ENCODE measurements around the gene GSC2. TPM values are rescaled to one million over a fixed set of nuclear protein-coding genes. Genes with fewer than 3 reads are reported as not detected.

The GSC2 gene
- total and polyA plus RNA-seq, 9 of the 15 experiments (the other 6 are each of a cell fraction or from before 2014, with no cell fraction given): not detected

GRCh38 chr22:19121631-19122142 lies 28.4 kb downstream of the GSC2 start (continued):
- TF ChIP-seq ADNP (tag; IDR thresholded peaks at IDR 0.05) (no peak), ZNF318 (IDR thresholded peaks at IDR 0.05; ENCODE audit: borderline replicate concordance in 1 of 2, low read depth in 1 of 2) (no peak), E4F1 (CRISPR knock-in tag; IDR thresholded peaks at IDR 0.05; ENCODE audit: borderline replicate concordance) (no peak), STAT5A (IDR thresholded peaks at IDR 0.05; ENCODE audit: borderline replicate concordance, low read length) (no peak), CREB5 (CRISPR knock-in tag; IDR thresholded peaks at IDR 0.05) (no peak), SMARCA5 (IDR thresholded peaks at IDR 0.05) (peak; percentile 91), SRSF7 (optimal IDR thresholded peaks at IDR 0.05; ENCODE audit: low read depth, low read length) (no peak), E2F6 (IDR thresholded peaks at IDR 0.05; ENCODE audit: borderline replicate concordance in 1 of 2, extremely low read depth in 1 of 2, insufficient read depth in 1 of 2, insufficient read length in 1 of 2, low read depth in 1 of 2, low read length in 1 of 2, poor library complexity in 1 of 2, severe bottlenecking in 1 of 2) (peak in 1 of 2 experiments; percentile 28), HSF4 (CRISPR knock-in tag; IDR thresholded peaks at IDR 0.05; ENCODE audit: borderline replicate concordance) (no peak), NR2C2 (CRISPR knock-in tag; IDR thresholded peaks at IDR 0.05) (no peak), NR2C2 (tag; IDR thresholded peaks at IDR 0.05) (no peak), ATF3 (IDR thresholded peaks at IDR 0.05) (no peak), ATF3 (CRISPR knock-in tag; conservative IDR thresholded peaks at IDR 0.05) (peak; percentile 83; the same call in 1 of the 2 replicates)

All from K562 (cell line).